Neural cell (in vitro differentiated cells): ENCODE measurements around the gene DNAJC8.
A peak's percentile ranks its signal among the peaks of the same experiment; 100 is the strongest.

Source experiments
- CTCF ChIP-seq: fragments of 450-650 bp; IDR thresholded peaks from 2 replicates; pipeline ENCODE4 v1.5.1; 2014; ENCODE audit warnings: antibody characterized with exemption, mild to moderate bottlenecking, moderate library complexity; ENCODE audit not compliant: poor library complexity, severe bottlenecking
- EP300 ChIP-seq: fragments of 450-650 bp; conservative IDR thresholded peaks from 2 replicates; pipeline ENCODE4 v1.6.1; 2014; ENCODE audit warnings: antibody characterized with exemption, mild to moderate bottlenecking, moderate library complexity; ENCODE audit not compliant: poor library complexity, severe bottlenecking
- EZH2 ChIP-seq: fragments of 200-600, 300-800 bp; shearing (Covaris generic), sonication (generic); IDR thresholded peaks from 2 replicates; pipeline ENCODE4 v1.6.1; 2014; ENCODE audit warnings: antibody characterized with exemption, low read length, borderline replicate concordance, mild to moderate bottlenecking; ENCODE audit not compliant: insufficient read depth, poor library complexity, severe bottlenecking
- MXI1 ChIP-seq: fragments of 450-650 bp; conservative IDR thresholded peaks from 2 replicates; pipeline ENCODE4 v1.6.1; 2014; ENCODE audit warnings: antibody characterized with exemption, mild to moderate bottlenecking; ENCODE audit not compliant: poor library complexity, severe bottlenecking
- POLR2AphosphoS5 ChIP-seq: IDR thresholded peaks from 2 replicates; pipeline ENCODE4 v1.6.1; 2012
- RAD21 ChIP-seq: fragments of 450-650 bp; conservative IDR thresholded peaks from 2 replicates; pipeline ENCODE4 v1.6.1; 2014; ENCODE audit warnings: antibody characterized with exemption, mild to moderate bottlenecking, moderate library complexity
- REST ChIP-seq: IDR thresholded peaks from 2 replicates; pipeline ENCODE4 v1.6.1; 2012; ENCODE audit warnings: borderline replicate concordance
- SMC3 ChIP-seq: fragments of 450-650 bp; conservative IDR thresholded peaks from 2 replicates; pipeline ENCODE4 v1.6.1; 2014; ENCODE audit warnings: antibody characterized with exemption, mild to moderate bottlenecking, moderate library complexity; ENCODE audit not compliant: poor library complexity
- TAF1 ChIP-seq: IDR thresholded peaks from 2 replicates; pipeline ENCODE4 v1.6.1; 2012; ENCODE audit warnings: low read depth

DNA sequence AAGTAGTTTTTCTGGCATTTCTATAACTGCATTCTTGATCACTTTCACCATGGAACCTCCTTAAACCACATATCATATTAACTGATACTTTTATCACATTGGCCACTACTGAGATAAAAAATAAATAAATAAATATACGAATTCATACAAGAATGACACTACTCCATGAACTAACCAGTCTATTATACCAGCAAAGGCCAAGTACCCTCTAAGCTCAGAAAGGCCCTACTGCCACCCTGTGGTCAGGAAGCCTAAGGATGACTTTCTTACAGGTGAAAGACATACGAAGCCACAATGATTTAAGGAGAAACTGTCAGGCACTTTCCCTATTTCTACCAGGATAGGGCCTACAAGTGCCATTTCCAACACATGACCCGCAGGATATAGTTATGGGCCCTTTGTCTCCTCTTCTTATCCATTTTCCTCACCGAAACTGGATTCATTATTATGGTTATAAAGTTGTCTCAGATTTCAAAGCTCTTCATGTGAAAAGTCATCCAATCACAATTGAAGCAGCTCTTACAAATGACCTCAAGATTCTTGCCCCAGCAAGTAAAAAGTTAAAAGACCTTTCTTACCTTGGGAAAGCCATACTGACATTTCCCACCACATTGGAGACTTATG lies 23.9 kb downstream of the DNAJC8 start:
- peak; percentile 66 for TF ChIP-seq CTCF
- TF ChIP-seq RAD21 = peak; percentile 76
- TF ChIP-seq SMC3 = peak; percentile 69
- TF ChIP-seq EZH2 = no peak
- no peak for TF ChIP-seq REST
- no peak for TF ChIP-seq EP300
- TF ChIP-seq MXI1 = no peak
- no peak for TF ChIP-seq POLR2AphosphoS5
- no peak for TF ChIP-seq TAF1
